Fibroblast of the conjunctiva (primary cell): ENCODE data around the gene CTSD.
A peak's percentile ranks its signal among the peaks of the same experiment; 100 is the strongest.

ENCODE experiments used
- DNase-seq: peaks from one replicate; pipeline ENCODE4 v3.0.0-alpha.2; 2010; ENCODE audit warnings: low read depth

CTSD gene

GRCh38 chr11:1755692-1756561 is 7.8 kb downstream of the CTSD start:
- DNase-seq: no peak

DNA sequence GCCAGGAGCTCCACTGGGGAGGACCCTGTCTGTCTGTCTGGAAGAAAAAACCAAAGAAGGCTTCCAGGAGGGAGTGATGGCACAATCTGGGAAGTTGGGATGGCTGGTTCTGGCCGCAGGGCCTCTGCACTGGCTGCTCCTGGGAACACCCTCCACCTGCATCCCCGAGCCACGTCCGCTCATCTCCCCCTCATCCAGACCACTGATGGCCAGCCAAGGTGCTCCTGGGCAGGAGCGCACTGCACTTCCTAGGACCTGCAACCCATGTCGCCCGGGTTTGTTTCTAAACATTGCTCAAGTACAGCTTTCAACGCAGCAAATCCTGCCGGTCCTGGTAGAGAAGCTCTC is 8.4 kb downstream of the CTSD start:
- no peak for DNase-seq

DNA sequence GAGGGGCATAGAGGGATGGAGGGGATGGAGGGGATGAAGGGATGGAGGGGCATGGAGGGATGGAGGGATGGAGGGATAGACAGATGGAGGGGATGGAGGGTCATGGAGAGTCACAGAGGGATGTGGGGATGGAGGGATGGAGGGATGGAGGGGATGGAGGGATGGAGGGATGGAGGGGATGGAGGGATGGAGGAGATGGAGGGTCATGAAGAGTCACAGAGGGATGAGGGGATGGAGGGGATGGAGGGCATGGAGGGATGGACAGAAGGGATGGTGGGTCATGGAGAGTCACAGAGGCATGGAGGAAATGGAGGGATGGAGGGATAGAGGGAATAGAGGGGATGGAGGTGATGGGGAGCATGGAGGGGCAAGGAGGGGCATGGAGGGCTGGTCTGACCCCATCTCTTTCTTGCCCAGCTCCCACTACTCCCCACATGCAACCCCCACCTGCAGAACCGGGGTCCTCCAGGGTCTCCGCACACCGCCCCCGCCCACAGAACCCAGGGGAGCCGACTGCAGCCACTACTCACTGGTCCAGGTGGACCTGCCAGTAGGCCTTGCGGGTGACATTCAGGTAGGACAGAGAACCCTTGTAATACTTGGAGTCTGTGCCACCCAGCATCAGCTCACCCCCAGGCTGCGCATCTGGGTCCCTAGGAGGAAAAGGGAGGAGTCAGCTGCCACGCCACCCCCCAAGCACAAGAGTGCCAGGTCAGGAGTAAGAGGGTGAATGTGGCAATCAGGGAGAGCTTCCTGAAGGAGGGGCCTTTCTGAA is 9.2 kb downstream of the CTSD start:
- no peak for DNase-seq

GRCh38 chr11:1753929-1754305 is 9.8 kb downstream of the CTSD start:
- no peak for DNase-seq

DNA sequence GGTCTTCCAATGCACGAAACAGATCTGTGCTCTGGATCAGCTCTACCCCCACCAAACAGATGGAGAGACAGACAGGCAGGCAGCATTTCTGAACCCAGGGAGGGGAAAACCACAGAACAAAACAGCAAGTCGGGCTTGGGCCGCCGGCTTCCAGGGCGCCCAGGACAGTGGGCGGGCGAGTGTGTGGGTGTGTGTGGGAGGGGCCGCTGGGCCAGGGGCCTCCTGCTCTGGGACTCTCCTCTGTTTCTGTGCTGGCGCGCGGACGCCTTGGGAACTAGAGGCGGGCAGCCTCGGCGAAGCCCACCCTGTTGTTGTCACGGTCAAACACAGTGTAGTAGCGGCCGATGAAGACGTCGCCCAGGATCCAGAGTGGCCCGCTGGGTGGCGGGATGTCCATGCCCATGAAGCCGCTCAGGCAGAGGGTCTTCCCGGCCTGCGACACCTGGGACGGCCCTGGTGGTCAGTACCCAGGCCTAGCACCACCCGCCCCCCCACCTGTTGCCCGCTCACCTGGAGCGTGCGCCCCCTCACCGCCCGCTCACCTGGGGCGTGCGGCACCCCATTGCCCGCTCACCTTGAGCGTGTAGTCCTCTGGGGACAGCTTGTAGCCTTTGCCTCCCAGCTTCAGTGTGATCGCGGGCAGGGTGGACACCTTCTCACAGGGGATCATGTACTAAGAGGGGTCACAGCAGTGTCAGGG is 10.3 kb downstream of the CTSD start:
- DNase-seq: no peak

DNA sequence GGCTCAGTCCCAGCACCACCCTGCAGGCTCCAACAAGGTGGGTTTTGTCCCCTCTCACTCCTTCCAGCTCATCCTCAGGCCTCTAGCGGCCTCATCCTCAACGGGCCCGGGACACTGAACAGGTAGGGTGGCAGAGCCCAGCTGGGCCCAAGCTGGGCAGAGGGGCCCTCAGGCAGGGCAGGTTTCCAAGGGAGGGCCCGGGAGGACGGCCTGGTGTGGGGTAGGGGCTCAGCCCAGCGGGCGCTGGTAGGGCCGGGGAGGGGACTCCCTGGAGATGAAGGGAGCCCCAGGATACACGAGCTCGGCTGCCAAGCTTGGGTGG is 10.9 kb downstream of the CTSD start:
- DNase-seq: no peak

DNA sequence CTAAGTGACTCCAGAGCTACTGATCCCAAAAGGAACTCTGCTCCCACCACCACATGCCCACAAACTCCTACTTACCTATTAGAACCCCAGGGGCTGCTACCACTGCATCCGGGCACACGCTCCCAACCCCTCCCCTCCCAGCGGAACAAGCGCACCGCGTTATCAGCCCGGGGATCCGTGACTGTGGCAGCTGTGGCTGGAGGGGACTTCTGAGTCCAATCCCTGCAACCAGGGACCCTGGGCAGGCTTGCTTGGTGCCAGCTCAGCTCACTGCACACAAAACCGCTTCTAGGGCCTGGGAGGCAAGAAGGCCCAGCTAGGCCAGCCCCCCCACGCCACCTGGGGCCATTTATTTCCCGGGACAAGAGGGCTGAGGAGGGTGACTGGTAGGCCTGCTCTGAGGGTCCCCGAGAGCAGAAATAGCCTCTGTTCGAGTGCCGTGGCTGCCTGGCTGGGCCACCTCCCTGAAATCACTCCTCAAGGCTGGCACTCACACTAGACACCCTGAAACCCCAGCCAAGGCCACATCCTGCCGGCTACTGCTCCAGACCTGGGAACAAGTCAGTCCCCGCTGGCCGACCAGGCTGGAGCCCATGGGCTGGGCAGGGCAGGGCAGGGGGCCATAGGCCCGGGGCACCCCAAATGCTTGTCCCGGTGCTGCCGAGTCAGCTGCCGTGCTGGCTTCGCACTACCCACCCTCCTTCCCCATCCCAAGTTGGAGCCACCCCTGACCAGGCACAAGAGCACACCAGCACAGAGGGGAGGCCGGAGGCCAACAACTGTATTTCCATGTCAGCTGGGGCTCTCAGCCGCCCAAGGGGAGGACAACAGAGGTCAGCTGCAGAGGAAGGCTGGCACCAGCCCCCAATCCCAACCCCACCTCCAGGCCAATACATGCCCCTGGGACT is 11.5 kb downstream of the CTSD start:
- DNase-seq: no peak

DNA sequence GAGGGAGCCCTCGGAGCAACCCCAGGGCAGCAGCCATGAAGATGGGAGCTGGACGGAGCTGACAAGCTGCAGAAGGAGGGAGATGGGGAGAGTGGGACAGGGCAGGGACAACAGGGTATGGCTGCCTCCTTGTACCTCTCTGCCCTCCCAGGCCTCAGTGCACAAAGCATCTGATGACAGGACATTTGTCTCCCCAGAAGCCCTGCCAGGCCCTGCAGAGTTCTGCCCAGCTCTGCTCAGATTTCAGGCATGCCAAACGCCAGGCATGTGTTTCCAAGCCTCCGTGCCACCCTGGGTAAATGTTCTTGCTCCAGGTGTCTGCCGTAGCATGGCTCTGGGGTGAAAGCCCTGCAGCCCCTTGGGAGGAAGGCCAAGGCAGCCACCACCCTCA is 12.2 kb downstream of the CTSD start:
- DNase-seq: no peak

DNA sequence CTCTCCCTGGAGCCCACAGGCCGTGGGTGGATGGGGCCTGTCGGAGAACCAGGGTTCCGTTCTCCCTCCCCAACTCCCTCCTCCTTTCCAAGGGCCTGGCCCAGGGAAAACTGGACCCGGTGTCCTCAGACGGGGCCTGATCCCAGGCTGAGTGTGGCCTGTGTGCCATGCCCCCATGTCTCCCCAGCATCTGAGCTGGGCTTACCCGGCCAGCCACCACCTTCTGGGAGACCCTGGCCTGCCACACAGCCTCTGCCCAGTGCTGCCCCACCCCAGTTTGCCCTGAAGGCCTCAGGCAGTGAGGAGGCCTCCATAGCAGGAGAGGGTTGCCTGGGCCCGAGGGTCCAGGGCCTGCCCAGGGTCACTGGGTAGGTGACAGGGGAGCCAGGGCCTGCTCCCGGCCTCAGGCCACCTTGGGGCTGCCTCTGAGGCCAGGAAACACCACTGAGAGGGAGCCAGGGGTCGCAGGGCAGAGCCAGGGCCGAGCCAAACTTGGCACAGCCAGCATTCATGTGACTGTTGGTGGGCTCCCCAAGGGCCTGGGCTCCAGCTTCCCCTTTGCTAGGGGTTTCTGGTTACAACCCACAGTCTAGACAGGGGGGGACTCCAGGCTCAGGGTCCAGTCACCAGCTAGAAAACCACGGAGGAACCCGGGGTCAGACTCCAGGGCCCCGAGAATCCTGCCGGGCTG is 12.7 kb downstream of the CTSD start:
- DNase-seq: no peak

GRCh38 chr11:1750481-1750839 is 13.3 kb downstream of the CTSD start, which contains the start of gene IFITM10:
Gene IFITM10, minus strand, starts transcription at chr11:1750595. Its CDS starts 153 bp downstream, at chr11:1750442.
- DNase-seq: no peak

GRCh38 chr11:1749395-1750351 is 14.1 kb downstream of the CTSD start:
- DNase-seq: peak; percentile 32

- DNase-seq: no peak
Measured at GRCh38 chr11:1748636-1749394, 14.9 kb downstream of the CTSD start.

DNA sequence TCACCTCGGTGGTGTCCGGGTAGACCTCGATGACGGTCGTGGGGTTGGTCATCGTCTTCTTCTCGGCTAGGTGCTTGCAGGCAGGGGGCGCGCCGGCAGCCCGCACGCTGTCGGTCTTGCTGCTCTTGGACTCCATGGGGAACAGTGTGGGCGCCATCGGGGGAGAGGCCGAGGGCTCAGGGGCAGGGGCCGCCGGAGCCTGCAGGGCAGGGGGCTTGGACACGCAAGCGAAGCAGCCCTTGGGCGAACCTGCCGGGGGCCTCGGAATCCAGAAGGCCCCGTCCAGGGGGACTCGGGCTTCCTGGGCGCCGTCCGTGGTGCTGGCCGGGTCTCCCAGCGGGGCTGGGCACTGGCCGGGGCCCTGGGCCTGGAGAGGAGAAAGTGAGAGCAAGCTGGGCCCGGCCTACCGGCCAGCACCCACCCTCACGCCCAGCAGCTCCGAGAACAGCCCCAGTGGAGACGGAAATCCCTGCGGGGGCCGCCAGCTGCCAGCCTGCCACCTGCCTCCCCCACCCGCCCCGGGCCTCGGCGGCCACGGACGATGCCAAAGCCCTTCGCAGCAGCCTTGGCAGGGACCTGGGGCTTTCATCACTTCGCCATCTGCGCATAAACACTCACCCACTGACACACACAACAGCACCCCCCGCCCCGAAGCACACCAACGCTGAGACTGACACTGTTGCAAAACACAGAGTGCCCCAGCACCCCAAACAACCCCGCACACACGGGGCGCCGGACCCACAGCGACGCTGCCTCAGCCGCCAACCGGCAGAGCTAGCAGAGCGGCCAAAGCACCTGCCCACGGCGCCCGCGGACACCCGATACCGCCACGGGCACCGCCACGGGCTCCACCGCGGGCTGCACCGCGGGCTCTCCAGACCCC is 15.7 kb downstream of the CTSD start:
- no peak for DNase-seq

DNA sequence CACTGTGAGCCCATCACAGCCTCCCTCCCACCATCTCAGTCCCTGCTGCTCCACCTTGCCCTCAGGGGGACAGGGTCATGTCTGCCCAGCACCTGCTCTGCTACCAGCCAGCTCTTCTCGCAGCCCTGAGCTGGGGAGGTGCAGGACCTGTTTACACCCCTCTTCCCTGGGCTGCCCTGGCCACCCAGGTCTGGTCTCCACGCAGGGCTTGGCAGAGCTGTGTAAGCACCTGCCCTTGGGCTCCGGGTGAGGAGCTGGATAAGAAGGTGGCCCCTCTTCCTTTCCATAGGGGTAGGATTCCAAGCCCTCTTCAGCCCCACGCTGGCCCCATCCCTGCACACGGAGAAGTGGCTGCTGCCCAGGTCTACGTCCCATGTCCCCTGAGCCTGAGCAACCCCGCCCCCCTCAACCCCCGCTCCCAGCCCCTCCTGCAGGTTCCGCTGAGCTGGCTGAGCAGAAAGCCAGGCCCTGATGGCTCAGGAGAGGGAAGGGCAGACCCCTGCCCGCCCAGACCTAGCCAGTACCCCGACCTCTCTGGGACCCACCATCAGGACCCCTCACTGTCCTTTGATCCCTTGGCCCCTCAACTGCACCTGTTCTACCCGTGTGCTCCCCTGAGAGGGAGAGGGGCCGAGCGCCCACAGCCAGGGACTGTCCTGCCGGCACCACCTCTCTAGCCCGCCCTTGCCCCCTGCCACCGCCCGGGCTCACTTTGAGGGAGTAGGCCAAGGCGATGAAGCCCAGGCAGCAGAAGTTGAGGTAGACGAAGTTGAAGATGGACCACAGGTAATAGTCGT is 16.6 kb downstream of the CTSD start:
- no peak for DNase-seq

DNA sequence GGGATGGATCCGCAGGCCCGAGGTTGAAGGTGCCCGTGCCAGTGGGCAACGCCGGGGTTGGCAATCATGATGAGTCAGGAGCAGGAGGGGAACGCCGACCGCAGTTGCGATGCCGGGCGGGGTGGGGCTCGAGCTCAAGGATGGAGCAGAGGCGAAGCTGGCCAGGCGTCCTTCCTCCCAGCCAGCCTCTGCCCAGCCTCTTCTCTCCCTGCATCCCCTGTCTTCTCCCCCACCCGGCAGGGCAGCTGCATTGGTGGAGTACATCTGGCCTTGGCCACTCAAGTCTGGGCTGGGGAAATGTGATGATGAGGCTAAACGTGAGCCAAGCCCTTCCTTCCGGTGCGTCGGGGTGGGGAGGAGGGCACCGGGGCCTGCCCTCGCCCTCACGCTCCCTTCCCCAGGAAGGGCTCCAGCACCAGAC is 17.2 kb downstream of the CTSD start:
- DNase-seq: no peak

GRCh38 chr11:1745701-1746320 is 17.9 kb downstream of the CTSD start:
- DNase-seq: no peak
